NB4 (cell line): ENCODE results near the gene TXNRD3.
"Not testable (repeated sequence)": the region's sequence is repeated elsewhere in the genome, so short reads cannot be mapped to it uniquely, and the experiment has no call there.

ENCODE experiments used
- DNase-seq: peaks from one replicate; pipeline ENCODE4 v3.0.0; 2010; ENCODE audit warnings: low read depth
- H3K4me3 ChIP-seq: one replicate; pipeline ENCODE4 v1.5.1; 2011; ENCODE audit warnings: mild to moderate bottlenecking, low read depth, low read length, moderate library complexity
- MYC ChIP-seq: IDR thresholded peaks from 2 replicates; pipeline ENCODE4 v1.6.1; 2011; ENCODE audit warnings: low read depth, low read length
- POLR2A ChIP-seq: IDR thresholded peaks from 2 replicates; pipeline ENCODE4 v1.6.1; 2011; ENCODE audit warnings: mild to moderate bottlenecking; ENCODE audit not compliant: insufficient read length; ENCODE audit errors: extremely low read depth
- TF ChIP-seq, protein P1 (sequence below): IDR thresholded peaks from one replicate; pipeline ENCODE4 v1.5.1; 2012; ENCODE audit warnings: low read depth, low read length
- TF ChIP-seq, protein P2 (sequence below): IDR thresholded peaks from 2 replicates; pipeline ENCODE4 v1.6.1; 2011; ENCODE audit warnings: low read depth, low read length

The TXNRD3 gene

DNA sequence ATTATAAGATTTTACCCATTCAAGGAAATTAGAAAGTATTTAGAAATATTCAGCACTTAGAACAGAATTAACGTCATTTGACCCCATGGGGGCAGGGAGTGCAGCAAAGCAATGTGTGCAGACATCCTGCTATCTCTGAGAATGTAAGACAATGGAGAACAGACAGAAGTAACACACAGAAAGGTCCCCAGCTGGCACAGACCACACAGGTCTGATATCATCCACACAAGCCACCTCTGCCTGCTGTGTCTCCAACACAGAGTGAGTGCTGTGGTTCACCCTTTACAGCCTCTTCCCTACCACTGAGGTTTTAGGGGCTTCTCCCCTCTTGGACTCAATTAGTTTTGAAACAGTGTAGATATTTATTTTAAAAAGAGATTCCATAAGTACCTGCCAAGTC is 16.1 kb downstream of the TXNRD3 start:
- TF ChIP-seq, protein P1, sequence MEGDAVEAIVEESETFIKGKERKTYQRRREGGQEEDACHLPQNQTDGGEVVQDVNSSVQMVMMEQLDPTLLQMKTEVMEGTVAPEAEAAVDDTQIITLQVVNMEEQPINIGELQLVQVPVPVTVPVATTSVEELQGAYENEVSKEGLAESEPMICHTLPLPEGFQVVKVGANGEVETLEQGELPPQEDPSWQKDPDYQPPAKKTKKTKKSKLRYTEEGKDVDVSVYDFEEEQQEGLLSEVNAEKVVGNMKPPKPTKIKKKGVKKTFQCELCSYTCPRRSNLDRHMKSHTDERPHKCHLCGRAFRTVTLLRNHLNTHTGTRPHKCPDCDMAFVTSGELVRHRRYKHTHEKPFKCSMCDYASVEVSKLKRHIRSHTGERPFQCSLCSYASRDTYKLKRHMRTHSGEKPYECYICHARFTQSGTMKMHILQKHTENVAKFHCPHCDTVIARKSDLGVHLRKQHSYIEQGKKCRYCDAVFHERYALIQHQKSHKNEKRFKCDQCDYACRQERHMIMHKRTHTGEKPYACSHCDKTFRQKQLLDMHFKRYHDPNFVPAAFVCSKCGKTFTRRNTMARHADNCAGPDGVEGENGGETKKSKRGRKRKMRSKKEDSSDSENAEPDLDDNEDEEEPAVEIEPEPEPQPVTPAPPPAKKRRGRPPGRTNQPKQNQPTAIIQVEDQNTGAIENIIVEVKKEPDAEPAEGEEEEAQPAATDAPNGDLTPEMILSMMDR = no peak
- TF ChIP-seq MYC (no peak), POLR2A (no peak)
- TF ChIP-seq, protein P2, sequence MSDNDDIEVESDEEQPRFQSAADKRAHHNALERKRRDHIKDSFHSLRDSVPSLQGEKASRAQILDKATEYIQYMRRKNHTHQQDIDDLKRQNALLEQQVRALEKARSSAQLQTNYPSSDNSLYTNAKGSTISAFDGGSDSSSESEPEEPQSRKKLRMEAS = no peak
- no peak for DNase-seq
- no peak overlapping the region for H3K4me3 ChIP-seq

DNA sequence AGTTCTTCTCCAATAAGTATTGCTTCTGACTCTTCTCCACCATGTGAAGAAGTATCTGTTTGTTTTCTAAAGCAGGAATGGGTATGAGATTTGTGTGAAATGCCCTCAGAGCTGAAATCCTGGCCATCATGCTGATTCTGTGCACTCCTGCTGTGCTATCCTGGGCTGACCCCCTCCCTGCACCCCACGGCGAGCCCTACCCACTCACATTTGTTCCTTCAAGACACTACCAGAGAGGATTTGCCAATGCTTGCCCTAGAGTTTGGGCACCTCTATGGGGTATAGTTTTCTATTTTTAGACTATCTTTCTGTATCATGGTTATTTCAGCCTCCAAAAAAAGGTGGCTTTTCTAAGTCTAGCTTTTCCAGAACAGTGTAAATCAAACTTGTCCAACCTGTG is 18.5 kb downstream of the TXNRD3 start:
- H3K4me3 ChIP-seq = no peak overlapping the region
- DNase-seq = no peak
- TF ChIP-seq, protein P2 = no peak
- no peak for TF ChIP-seq MYC
- TF ChIP-seq, protein P1 = no peak

DNA sequence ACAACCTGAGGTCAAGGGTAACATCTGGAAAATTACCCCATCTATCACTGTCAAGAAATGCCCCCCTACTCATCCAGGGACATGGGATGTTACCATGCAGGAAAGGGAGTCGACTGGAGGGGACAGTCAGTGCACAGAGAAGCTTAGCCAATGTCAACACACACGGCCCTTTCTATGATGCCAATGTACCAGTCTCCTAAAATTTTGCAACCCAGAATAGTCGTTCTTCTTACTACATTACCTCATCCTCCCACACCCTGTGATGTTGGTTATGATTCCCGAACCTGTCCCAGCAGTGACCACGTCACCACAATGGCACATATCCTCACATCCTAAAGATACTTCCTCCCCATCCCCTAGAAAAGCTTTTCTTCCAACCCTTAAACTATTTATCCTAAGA is 20.1 kb downstream of the TXNRD3 start:
- DNase-seq = no peak
- no peak overlapping the region for H3K4me3 ChIP-seq
- TF ChIP-seq, protein P2 = no peak
- TF ChIP-seq POLR2A = no peak
- no peak for TF ChIP-seq MYC
- TF ChIP-seq, protein P1 = no peak

DNA sequence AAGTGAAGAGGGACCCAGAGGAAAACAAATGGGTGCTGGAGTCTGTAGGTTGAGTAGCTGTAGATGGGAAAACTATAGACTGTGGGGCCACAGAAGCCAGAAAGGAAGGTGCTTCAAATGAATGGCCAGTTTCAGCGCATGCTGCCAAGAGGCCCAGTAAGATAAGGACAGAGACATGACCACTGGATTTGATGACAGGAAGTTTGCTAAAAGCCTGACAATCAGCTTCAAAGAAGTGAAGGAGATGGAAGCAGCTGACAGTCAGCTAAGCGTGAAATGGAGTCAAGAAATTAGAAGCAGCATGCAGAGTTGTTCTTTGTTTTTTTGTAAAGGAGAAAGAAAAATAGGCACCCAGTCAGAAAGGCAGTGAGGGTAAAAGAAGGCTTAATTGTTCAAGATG is 24.9 kb downstream of the TXNRD3 start:
- no peak for DNase-seq
- TF ChIP-seq, protein P1 = no peak
- TF ChIP-seq, protein P2 = no peak
- TF ChIP-seq MYC (no peak), POLR2A (no peak)
- H3K4me3 ChIP-seq = no peak overlapping the region

DNA sequence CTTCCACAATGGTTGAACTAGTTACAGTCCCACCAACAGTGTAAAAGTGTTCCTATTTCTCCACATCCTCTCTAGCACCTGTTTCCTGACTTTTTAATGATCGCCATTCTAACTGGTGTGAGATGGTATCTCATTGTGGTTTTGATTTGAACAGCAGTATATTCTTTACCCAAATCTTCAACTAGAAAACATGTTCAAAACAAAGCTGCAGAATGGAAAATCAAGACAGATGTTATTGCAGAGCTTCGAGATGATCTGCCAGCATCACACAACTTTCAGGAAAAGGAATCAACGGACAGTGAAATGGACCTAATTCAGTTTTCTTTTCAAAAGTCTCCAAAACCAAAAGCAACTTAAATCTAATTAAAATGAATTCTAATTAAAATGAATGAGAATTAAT is 29.2 kb downstream of the TXNRD3 start:
- not testable (repeated sequence) for DNase-seq, H3K4me3 ChIP-seq

DNA sequence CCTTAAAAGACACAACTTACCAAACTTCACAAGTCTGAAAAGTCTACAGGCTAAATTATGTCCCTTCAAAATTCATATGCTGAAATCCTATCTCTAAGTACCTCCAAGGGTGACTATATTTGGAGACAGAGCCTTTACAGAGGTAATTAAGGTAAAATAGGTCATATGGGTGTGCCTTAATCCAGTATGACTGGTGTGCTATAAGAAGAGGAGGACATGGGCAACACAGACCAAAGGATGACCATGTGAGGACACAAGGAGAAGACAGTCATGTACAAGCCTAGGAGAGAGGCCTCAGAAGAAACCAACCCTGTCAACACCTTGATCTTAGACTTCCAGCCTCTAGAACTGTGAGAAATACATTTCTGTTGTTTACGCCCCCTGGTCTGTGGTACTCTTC is 32.2 kb downstream of the TXNRD3 start:
- TF ChIP-seq MYC (no peak), POLR2A (no peak)
- TF ChIP-seq, protein P2 = no peak
- TF ChIP-seq, protein P1 = no peak
- no peak for DNase-seq
- no peak overlapping the region for H3K4me3 ChIP-seq
